ENCODE data around the gene FBXO48. TPM values are rescaled to one million over a fixed set of nuclear protein-coding genes. Genes with fewer than 3 reads are reported as not detected.

FBXO48 gene
- total RNA-seq, 2 experiments from 2014 or later: 0.44 to 0.50 TPM

GRCh38 chr2:68412127-68412819 is 54.8 kb downstream of the FBXO48 start:
- no peaks in the 10 kb centered on the region for H3K4me1 Mint-ChIP-seq (ENCODE audit: low read depth)
- peak in 1 of 14 experiments; percentile 29 for DNase-seq
- no peak overlapping the region for H3K4me3 ChIP-seq (ENCODE audit: low read length)
- H3K9me3 ChIP-seq (ENCODE audit: control insufficient read depth in 1 of 2, insufficient read depth in 1 of 2, low read length in 2 of 2): no peaks in the 10 kb centered on the region
- peaks cover 4% of the 10 kb centered on the region for H3K4me1 ChIP-seq (ENCODE audit: insufficient read depth, low read length)
- ATAC-seq (ENCODE audit: poor library complexity): no peak
- no peaks in the 10 kb centered on the region for H3K36me3 ChIP-seq (ENCODE audit: insufficient read depth, low read length)
- H3K9me3 Mint-ChIP-seq: peaks cover 4% of the 10 kb centered on the region
- H3K27ac ChIP-seq (ENCODE audit: low read depth in 1 of 2, low read length in 2 of 2): peak overlapping the region in 1 of 2 donors; percentile 4
- no peak for TF ChIP-seq CTCF (IDR thresholded peaks at IDR 0.05)
- CTCF ChIA-PET: no interaction called here
- no peaks in the 10 kb centered on the region for H3K36me3 Mint-ChIP-seq (ENCODE audit: low read depth)
- no peak overlapping the region for H3K27ac Mint-ChIP-seq
- H3K27me3 Mint-ChIP-seq: peaks cover under 1% of the 10 kb centered on the region
- no peak overlapping the region for H3K4me3 Mint-ChIP-seq
- intact Hi-C loops (cut with DNase I, micrococcal nuclease): no loop called here
- no peaks in the 10 kb centered on the region for H3K27me3 ChIP-seq (ENCODE audit: control insufficient read depth in 1 of 2, insufficient read depth in 2 of 2, low read length in 2 of 2)
- POLR2A ChIA-PET: interaction anchor here (0.8 kb wide), 1 partner anchor 12 kb away, joined by 3 read pairs; no protein-coding TSS in a partner anchor

GRCh38 chr2:68411397-68412126 is 55.5 kb downstream of the FBXO48 start:
- H3K4me3 Mint-ChIP-seq: no peak overlapping the region
- ChIA-PET CTCF (no interaction called here), POLR2A (interaction anchor here (0.8 kb wide), 1 partner anchor 13 kb away, joined by 3 read pairs; no protein-coding TSS in a partner anchor)
- H3K27ac Mint-ChIP-seq: no peak overlapping the region
- DNase-seq: peak in 1 of 14 experiments; percentile 55
- Histone ChIP-seq H3K4me1 (ENCODE audit: insufficient read depth, low read length) (peaks cover 4% of the 10 kb centered on the region), H3K27me3 (ENCODE audit: control insufficient read depth in 1 of 2, insufficient read depth in 2 of 2, low read length in 2 of 2) (no peaks in the 10 kb centered on the region), H3K36me3 (ENCODE audit: insufficient read depth, low read length) (no peaks in the 10 kb centered on the region), H3K27ac (ENCODE audit: low read depth in 1 of 2, low read length in 2 of 2) (no peak overlapping the region), H3K9me3 (ENCODE audit: control insufficient read depth in 1 of 2, insufficient read depth in 1 of 2, low read length in 2 of 2) (no peaks in the 10 kb centered on the region), H3K4me3 (ENCODE audit: low read length) (no peak overlapping the region)
- ATAC-seq (ENCODE audit: poor library complexity): no peak
- H3K4me1 Mint-ChIP-seq (ENCODE audit: low read depth): no peaks in the 10 kb centered on the region
- H3K36me3 Mint-ChIP-seq (ENCODE audit: low read depth): no peaks in the 10 kb centered on the region
- H3K27me3 Mint-ChIP-seq: peaks cover 4% of the 10 kb centered on the region
- intact Hi-C loops (cut with DNase I, micrococcal nuclease): no loop called here
- peaks cover 4% of the 10 kb centered on the region for H3K9me3 Mint-ChIP-seq
- TF ChIP-seq CTCF (IDR thresholded peaks at IDR 0.05): no peak

Other genes starting within 250 kb of the FBXO48 start
- 10 to 100 TPM; 69.8 to 70.3 TPM for gene PPP3R1, start 214.8 kb downstream of the FBXO48 start, total RNA-seq
- not detected for gene CNRIP1, start 147.3 kb downstream of the FBXO48 start, total RNA-seq
- gene PLEK, start 102.0 kb downstream of the FBXO48 start, total RNA-seq: 1 to 10 TPM; 5.3 to 6.3 TPM
- 1 to 10 TPM; 4.1 to 4.3 TPM for gene APLF, start 291 bp upstream of the FBXO48 start, total RNA-seq
- not detected for gene PROKR1, start 176.3 kb upstream of the FBXO48 start, total RNA-seq

Measured in CD4-positive, alpha-beta T cell (primary cell).